Adrenal gland (tissue), 5 donors: ENCODE data around the gene ARHGEF28.

Experiments used
- CTCF ChIP-seq, 6 experiments: fragments of 450-650 bp in 4 of 6; fragments of 200-600 bp in 2 of 6; sonication (generic) in 1 of 6; IDR thresholded peaks; 1 replicate in 5 of 6; 2 replicates in 1 of 6; pipeline versions ENCODE4 v1.5.1 to v1.8.0; 2016 to 2021; ENCODE audit warnings: antibody characterized with exemption in 6 of 6, mild to moderate bottlenecking in 2 of 6, moderate library complexity in 1 of 6
- POLR2A ChIP-seq, 2 donors: fragments of 450-650 bp; IDR thresholded peaks; one replicate each; pipeline ENCODE4 v1.6.1; 2017; ENCODE audit warnings: antibody characterized with exemption in 2 of 2, mild to moderate bottlenecking in 2 of 2, moderate library complexity in 1 of 2
- donor health status: DM: no; HTN: no; CAD: no.

DNA sequence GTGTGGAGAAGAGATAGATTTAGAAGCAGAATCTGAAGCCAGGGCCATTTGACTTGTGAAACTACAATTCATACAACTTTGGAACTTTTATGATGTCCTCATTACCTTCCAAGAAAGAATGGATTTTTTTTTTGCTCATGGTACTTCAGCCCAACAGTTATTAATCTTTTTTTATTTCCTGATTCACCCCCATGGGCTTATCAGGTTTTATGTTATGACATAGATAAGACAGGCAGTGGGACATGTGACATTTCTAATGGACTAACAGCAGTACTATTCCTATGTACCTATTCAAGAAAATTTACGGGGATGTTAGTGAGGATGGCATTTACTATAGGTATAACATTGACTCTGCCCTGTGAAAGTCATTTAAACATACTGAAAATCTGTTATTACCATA, 204.7 kb downstream of the ARHGEF28 start:
- TF ChIP-seq POLR2A (IDR thresholded peaks at IDR 0.05) (no peak), CTCF (IDR thresholded peaks at IDR 0.05) (no peak)
